Left ventricle myocardium inferior (tissue), 1 donor: Measurements from ENCODE around the gene RBBP8NL. TPM values are rescaled to one million over a fixed set of nuclear protein-coding genes. Genes with fewer than 3 reads are reported as not detected.
"Not testable (repeated sequence)": the region's sequence is repeated elsewhere in the genome, so short reads cannot be mapped to it uniquely, and the experiment has no call there.

Experiments
- DNase-seq: peaks from one replicate; pipeline ENCODE4 v3.0.0-alpha.2; 2020
- H3K27ac ChIP-seq: fragments of 200-600 bp; replicated peaks from 2 replicates; pipeline ENCODE4 v1.8.0; 2021
- H3K27me3 ChIP-seq: fragments of 200-600 bp; 2 replicates; pipeline ENCODE4 v1.8.0; 2021; ENCODE audit warnings: low read depth
- H3K36me3 ChIP-seq: fragments of 200-600 bp; 2 replicates; pipeline ENCODE4 v1.8.0; 2021
- H3K4me1 ChIP-seq: fragments of 200-600 bp; 2 replicates; pipeline ENCODE4 v1.8.0; 2021
- H3K4me3 ChIP-seq: fragments of 200-600 bp; 2 replicates; pipeline ENCODE4 v1.8.0; 2021; ENCODE audit warnings: mild to moderate bottlenecking, moderate library complexity
- H3K9me3 ChIP-seq: fragments of 200-600 bp; replicated peaks from 2 replicates; pipeline ENCODE4 v1.8.0; 2021
- CTCF ChIP-seq: fragments of 200-600 bp; IDR thresholded peaks from 2 replicates; pipeline ENCODE4 v1.8.0; 2021; ENCODE audit warnings: antibody characterized with exemption, mild to moderate bottlenecking, borderline replicate concordance
- intact Hi-C: fragments of 100-400 bp; cut with micrococcal nuclease; formaldehyde crosslinking; loops from one replicate; pipeline ENCODE4 v1.11.0; 2022
- total RNA-seq: library from RNA; stranded (reverse); fragmentation: NEBNext Ultra II Directional; extraction: Animal tissue kit (Norgen Biotek cat#: 25700); gene quantifications from one replicate; pipeline ENCODE4 v1.2.1, GENCODE V29; 2021
- donor health status: DM: no; HTN: yes; CAD: no; lungs with severe emphysema.

RBBP8NL gene
- total RNA-seq, 1 donor from 2014 or later = not detected

GRCh38 chr20:62430311-62430853 is 3.0 kb upstream of the RBBP8NL start:
- Histone ChIP-seq H3K4me3 (no peak overlapping the region), H3K4me1 (peaks cover 20% of the 10 kb centered on the region), H3K27ac (no peak overlapping the region), H3K27me3 (peaks cover 51% of the 10 kb centered on the region), H3K36me3 (no peaks in the 10 kb centered on the region), H3K9me3 (no peaks in the 10 kb centered on the region)
- intact Hi-C loops = no loop called here
- DNase-seq = no peak
- no peak for TF ChIP-seq CTCF

- H3K4me1 ChIP-seq = peaks cover 15% of the 10 kb centered on the region
- H3K9me3 ChIP-seq = no peaks in the 10 kb centered on the region
Observed at GRCh38 chr20:62429455-62430310, 2.3 kb upstream of the RBBP8NL start.

GRCh38 chr20:62428396-62429295 is 1.3 kb upstream of the RBBP8NL start:
- peaks cover 5% of the 10 kb centered on the region for H3K4me1 ChIP-seq
- no peaks in the 10 kb centered on the region for H3K36me3 ChIP-seq
- no peak overlapping the region for H3K27ac ChIP-seq
- H3K9me3 ChIP-seq = no peaks in the 10 kb centered on the region
- H3K27me3 ChIP-seq = peaks cover 62% of the 10 kb centered on the region
- intact Hi-C loops = no loop called here
- no peak for TF ChIP-seq CTCF
- DNase-seq = no peak
- H3K4me3 ChIP-seq = no peak overlapping the region

More at GRCh38 chr20:62429455-62430310, 2.3 kb upstream of the RBBP8NL start:
- DNase-seq = no peak
- H3K27me3 ChIP-seq = peaks cover 53% of the 10 kb centered on the region
- H3K4me3 ChIP-seq = no peak overlapping the region
- no peak for TF ChIP-seq CTCF
- intact Hi-C loops = no loop called here
- no peak overlapping the region for H3K27ac ChIP-seq
- no peaks in the 10 kb centered on the region for H3K36me3 ChIP-seq

- intact Hi-C loops = no loop called here
- Histone ChIP-seq H3K36me3 (no peaks in the 10 kb centered on the region), H3K4me1 (no peaks in the 10 kb centered on the region), H3K9me3 (no peaks in the 10 kb centered on the region), H3K4me3 (no peak overlapping the region), H3K27ac (no peak overlapping the region), H3K27me3 (peaks cover 68% of the 10 kb centered on the region)
- no peak for TF ChIP-seq CTCF
- DNase-seq = no peak
Observed at GRCh38 chr20:62428002-62428372, 648 bp upstream of the RBBP8NL start.

- Histone ChIP-seq H3K36me3 (no peaks in the 10 kb centered on the region), H3K4me1 (no peaks in the 10 kb centered on the region), H3K27ac (no peak overlapping the region), H3K27me3 (peaks cover 65% of the 10 kb centered on the region), H3K9me3 (no peaks in the 10 kb centered on the region), H3K4me3 (no peak overlapping the region)
- intact Hi-C loops = no loop called here
- no peak for DNase-seq
- no peak for TF ChIP-seq CTCF
Observed at GRCh38 chr20:62426699-62427131, 624 bp downstream of the RBBP8NL start.

GRCh38 chr20:62426059-62426348 is 1.3 kb downstream of the RBBP8NL start:
- H3K9me3 ChIP-seq, H3K27ac ChIP-seq, H3K4me1 ChIP-seq, H3K36me3 ChIP-seq, H3K4me3 ChIP-seq, intact Hi-C loops, DNase-seq: not testable (repeated sequence)
- H3K27me3 ChIP-seq = peaks cover 65% of the 10 kb centered on the region
